Measurements from ENCODE around the gene ESPN.
"Not testable (repeated sequence)": the region's sequence is repeated elsewhere in the genome, so short reads cannot be mapped to it uniquely, and the experiment has no call there.

GRCh38 chr1:6445929-6446328, 21.4 kb downstream of the ESPN start:
- not testable (repeated sequence) for TF ChIP-seq CTCF, POLR2A, POLR2AphosphoS5, EP300 (IDR thresholded peaks at IDR 0.05)

Data from upper lobe of left lung (tissue), 4 donors.